Breast epithelium (tissue), 4 donors: ENCODE data around the gene ARMC10. TPM values are rescaled to one million over a fixed set of nuclear protein-coding genes. Genes with fewer than 3 reads are reported as not detected.
"Not testable (repeated sequence)": the region's sequence is repeated elsewhere in the genome, so short reads cannot be mapped to it uniquely, and the experiment has no call there.

ENCODE experiments used
- DNase-seq, 2 donors: peaks; one replicate each; pipeline ENCODE4 v3.0.0-alpha.2; 2019; ENCODE audit warnings: low spot score in 2 of 2
- H3K27ac ChIP-seq, 2 donors: fragments of 200-600 bp; sonication (generic) in 1 of 2; one replicate each; pipeline ENCODE4 v1.5.1; 2016 to 2019; ENCODE audit warnings: mild to moderate bottlenecking in 1 of 2
- H3K27me3 ChIP-seq, 2 donors: fragments of 200-600 bp; sonication (generic) in 1 of 2; one replicate each; pipeline versions ENCODE4 v1.5.1 to v1.6.0; 2017 to 2019; ENCODE audit warnings: control low read depth in 1 of 2, mild to moderate bottlenecking in 1 of 2
- H3K36me3 ChIP-seq: fragments of 200-600 bp; one replicate; pipeline ENCODE4 v1.5.1; 2019
- H3K4me1 ChIP-seq, 2 donors: fragments of 200-600 bp; sonication (generic); one replicate each; pipeline ENCODE4 v1.5.1; 2016 to 2019; ENCODE audit warnings: control low read depth in 1 of 2
- H3K4me3 ChIP-seq, 3 donors: fragments of 200-600 bp; sonication (generic); 1 replicate in 2 of 3; 2 replicates in 1 of 3; pipeline ENCODE4 v1.5.1; 2016 to 2019; ENCODE audit warnings: mild to moderate bottlenecking in 3 of 3, moderate library complexity in 2 of 3
- H3K9me3 ChIP-seq, 2 donors: fragments of 200-600 bp; sonication (generic) in 1 of 2; one replicate each; pipeline ENCODE4 v1.5.1; 2016 to 2019; ENCODE audit warnings: control low read depth in 1 of 2
- POLR2A ChIP-seq: fragments of 450-650 bp; IDR thresholded peaks from one replicate; pipeline ENCODE4 v1.6.1; 2016; ENCODE audit warnings: antibody characterized with exemption, mild to moderate bottlenecking, moderate library complexity
- POLR2AphosphoS5 ChIP-seq, 3 donors: sonication (generic); formaldehyde crosslinking; IDR thresholded peaks; one replicate each; pipeline ENCODE4 v1.6.1; 2017; ENCODE audit warnings: antibody characterized with exemption in 3 of 3
- intact Hi-C: fragments of 100-400 bp; cut with DNase I; formaldehyde crosslinking; loops from one replicate; pipeline ENCODE4 v1.15.1; 2023; ENCODE audit warnings: low total_unique reads
- total RNA-seq, 3 donors: library from RNA; depleted of rRNA; stranded (reverse); fragments of >200 nt; gene quantifications; one replicate each; pipeline ENCODE4 v1.1.0, GENCODE V29; 2016
- TF ChIP-seq, protein P1 (sequence below), 3 donors: fragments of 450-650 bp; IDR thresholded peaks; one replicate each; pipeline ENCODE4 v1.5.1; 2016 to 2017; ENCODE audit warnings: antibody characterized with exemption in 3 of 3, mild to moderate bottlenecking in 3 of 3, moderate library complexity in 3 of 3

Gene ARMC10
- total RNA-seq, 3 donors from 2014 or later = 47.0 to 55.4 (median 49.8) TPM

GRCh38 chr7:103106005-103106702 is 31.2 kb downstream of the ARMC10 start:
- no peak for DNase-seq
- H3K27ac ChIP-seq = no peak overlapping the region

GRCh38 chr7:103106703-103107070 is 31.7 kb downstream of the ARMC10 start:
- H3K4me3 ChIP-seq, intact Hi-C loops, DNase-seq: not testable (repeated sequence)

More at GRCh38 chr7:103106005-103106702, 31.2 kb downstream of the ARMC10 start:
- Histone ChIP-seq H3K4me3 (no peak overlapping the region), H3K4me1 (no peaks in the 10 kb centered on the region), H3K27me3 (no peaks in the 10 kb centered on the region), H3K36me3 (no peaks in the 10 kb centered on the region), H3K9me3 (no peaks in the 10 kb centered on the region)
- TF ChIP-seq POLR2A (no peak), POLR2AphosphoS5 (IDR thresholded peaks at IDR 0.05) (no peak)
- TF ChIP-seq, protein P1, sequence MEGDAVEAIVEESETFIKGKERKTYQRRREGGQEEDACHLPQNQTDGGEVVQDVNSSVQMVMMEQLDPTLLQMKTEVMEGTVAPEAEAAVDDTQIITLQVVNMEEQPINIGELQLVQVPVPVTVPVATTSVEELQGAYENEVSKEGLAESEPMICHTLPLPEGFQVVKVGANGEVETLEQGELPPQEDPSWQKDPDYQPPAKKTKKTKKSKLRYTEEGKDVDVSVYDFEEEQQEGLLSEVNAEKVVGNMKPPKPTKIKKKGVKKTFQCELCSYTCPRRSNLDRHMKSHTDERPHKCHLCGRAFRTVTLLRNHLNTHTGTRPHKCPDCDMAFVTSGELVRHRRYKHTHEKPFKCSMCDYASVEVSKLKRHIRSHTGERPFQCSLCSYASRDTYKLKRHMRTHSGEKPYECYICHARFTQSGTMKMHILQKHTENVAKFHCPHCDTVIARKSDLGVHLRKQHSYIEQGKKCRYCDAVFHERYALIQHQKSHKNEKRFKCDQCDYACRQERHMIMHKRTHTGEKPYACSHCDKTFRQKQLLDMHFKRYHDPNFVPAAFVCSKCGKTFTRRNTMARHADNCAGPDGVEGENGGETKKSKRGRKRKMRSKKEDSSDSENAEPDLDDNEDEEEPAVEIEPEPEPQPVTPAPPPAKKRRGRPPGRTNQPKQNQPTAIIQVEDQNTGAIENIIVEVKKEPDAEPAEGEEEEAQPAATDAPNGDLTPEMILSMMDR (IDR thresholded peaks at IDR 0.05) = no peak
- intact Hi-C loops = no loop called here

GRCh38 chr7:103113164-103113563 is 38.2 kb downstream of the ARMC10 start:
- no peak for DNase-seq
- no peak overlapping the region for H3K4me3 ChIP-seq
- intact Hi-C loops = no loop called here
- no peaks in the 10 kb centered on the region for H3K4me1 ChIP-seq
- H3K27me3 ChIP-seq = no peaks in the 10 kb centered on the region
- no peaks in the 10 kb centered on the region for H3K36me3 ChIP-seq
- no peaks in the 10 kb centered on the region for H3K9me3 ChIP-seq
- TF ChIP-seq, protein P1 (IDR thresholded peaks at IDR 0.05) = no peak
- H3K27ac ChIP-seq = no peak overlapping the region

More at GRCh38 chr7:103106703-103107070, 31.7 kb downstream of the ARMC10 start:
- H3K9me3 ChIP-seq, H3K27me3 ChIP-seq, H3K27ac ChIP-seq, H3K4me1 ChIP-seq, H3K36me3 ChIP-seq: not testable (repeated sequence)

GRCh38 chr7:103114576-103115008 is 39.7 kb downstream of the ARMC10 start:
- H3K27ac ChIP-seq = no peak overlapping the region
- TF ChIP-seq POLR2A (no peak), POLR2AphosphoS5 (IDR thresholded peaks at IDR 0.05) (no peak)
- TF ChIP-seq, protein P1 (IDR thresholded peaks at IDR 0.05) = no peak
- no peak overlapping the region for H3K4me3 ChIP-seq
- no peaks in the 10 kb centered on the region for H3K4me1 ChIP-seq
- no peak for DNase-seq
- intact Hi-C loops = no loop called here
- H3K36me3 ChIP-seq = no peaks in the 10 kb centered on the region
- no peaks in the 10 kb centered on the region for H3K9me3 ChIP-seq
- H3K27me3 ChIP-seq = no peaks in the 10 kb centered on the region

DNA sequence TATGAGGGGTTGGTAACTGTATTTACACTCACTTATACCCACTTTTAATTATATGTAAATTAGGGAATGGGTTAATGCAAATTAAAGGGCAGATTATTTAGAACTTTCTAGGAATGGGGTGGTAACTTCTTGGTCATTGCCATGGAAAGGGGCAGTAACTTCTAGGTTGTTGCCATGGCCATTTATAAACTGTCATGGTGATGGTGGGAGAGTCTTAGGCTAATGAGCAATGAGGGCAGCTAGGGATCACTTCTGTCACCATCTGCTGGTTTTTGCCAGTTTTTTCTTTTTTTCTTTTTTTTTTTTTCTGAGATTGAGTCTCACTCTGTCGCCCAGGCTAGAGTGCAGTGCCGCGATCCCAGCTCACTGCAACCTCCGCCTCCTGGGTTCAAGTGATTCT is 40.8 kb downstream of the ARMC10 start:
- no peak overlapping the region for H3K27ac ChIP-seq
- no peaks in the 10 kb centered on the region for H3K36me3 ChIP-seq
- intact Hi-C loops = no loop called here
- no peaks in the 10 kb centered on the region for H3K9me3 ChIP-seq
- no peaks in the 10 kb centered on the region for H3K4me1 ChIP-seq
- TF ChIP-seq POLR2A (no peak), POLR2AphosphoS5 (IDR thresholded peaks at IDR 0.05) (no peak)
- TF ChIP-seq, protein P1 (IDR thresholded peaks at IDR 0.05) = no peak
- H3K27me3 ChIP-seq = no peaks in the 10 kb centered on the region
- H3K4me3 ChIP-seq = no peak overlapping the region
- DNase-seq = no peak

GRCh38 chr7:103116511-103116910 is 41.6 kb downstream of the ARMC10 start:
- Histone ChIP-seq H3K27me3 (no peaks in the 10 kb centered on the region), H3K4me3 (no peak overlapping the region), H3K27ac (no peak overlapping the region), H3K36me3 (no peaks in the 10 kb centered on the region), H3K4me1 (no peaks in the 10 kb centered on the region), H3K9me3 (no peaks in the 10 kb centered on the region)
- TF ChIP-seq POLR2AphosphoS5 (IDR thresholded peaks at IDR 0.05) = no peak
- no peak for TF ChIP-seq POLR2A
- TF ChIP-seq, protein P1 (IDR thresholded peaks at IDR 0.05) = no peak
- DNase-seq = no peak
- intact Hi-C loops = no loop called here
